Activated gamma-delta T cell treated with anti-CD3 and anti-CD28 coated beads, Interleukin-2, amount 50 U/mL, for 16 hours (primary cell): Measurements from ENCODE around the gene F2RL3.
"Not testable (repeated sequence)": the region's sequence is repeated elsewhere in the genome, so short reads cannot be mapped to it uniquely, and the experiment has no call there.

Source experiments
- DNase-seq: peaks from one replicate; pipeline ENCODE4 v3.0.0-alpha.2; 2020; ENCODE audit warnings: low read depth

The F2RL3 gene

DNA sequence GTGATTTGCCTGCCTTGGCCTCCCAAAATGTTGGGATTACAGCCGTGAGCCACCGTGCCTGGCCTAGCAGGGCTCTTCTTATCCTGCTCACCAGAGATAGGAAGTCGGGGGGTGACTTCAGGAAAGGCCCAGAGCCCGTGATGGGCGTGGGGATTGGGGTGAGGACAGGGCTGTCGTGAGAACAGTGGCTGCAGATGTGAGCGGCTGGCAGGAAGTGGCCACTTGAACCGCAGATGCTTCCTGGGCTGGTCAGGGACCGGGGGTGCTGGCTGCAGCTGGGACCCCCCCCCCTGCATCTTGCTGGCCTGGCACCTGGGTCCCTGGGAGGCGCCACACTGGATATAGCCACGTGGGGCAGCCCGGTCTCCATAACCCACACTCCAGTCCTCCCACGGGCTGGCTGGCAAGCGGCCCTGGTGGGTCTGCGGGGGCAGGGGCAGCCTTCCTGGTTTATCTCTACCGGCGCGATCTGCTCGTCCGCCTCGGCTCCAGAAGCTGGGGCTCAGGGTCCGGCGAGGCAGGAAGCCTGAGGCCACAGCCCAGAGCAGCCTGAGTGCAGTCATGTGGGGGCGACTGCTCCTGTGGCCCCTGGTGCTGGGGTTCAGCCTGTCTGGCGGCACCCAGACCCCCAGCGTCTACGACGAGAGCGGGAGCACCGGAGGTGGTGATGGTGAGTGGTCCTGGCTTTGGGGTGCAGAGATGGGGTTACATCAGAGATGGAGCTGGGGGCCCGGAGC lies at the start of gene F2RL3:
TSS of gene F2RL3 (plus strand) at position 371 of the 737 bp plus-strand sequence. CDS start at position 562, 191 bp downstream.
- no peak for DNase-seq

DNA sequence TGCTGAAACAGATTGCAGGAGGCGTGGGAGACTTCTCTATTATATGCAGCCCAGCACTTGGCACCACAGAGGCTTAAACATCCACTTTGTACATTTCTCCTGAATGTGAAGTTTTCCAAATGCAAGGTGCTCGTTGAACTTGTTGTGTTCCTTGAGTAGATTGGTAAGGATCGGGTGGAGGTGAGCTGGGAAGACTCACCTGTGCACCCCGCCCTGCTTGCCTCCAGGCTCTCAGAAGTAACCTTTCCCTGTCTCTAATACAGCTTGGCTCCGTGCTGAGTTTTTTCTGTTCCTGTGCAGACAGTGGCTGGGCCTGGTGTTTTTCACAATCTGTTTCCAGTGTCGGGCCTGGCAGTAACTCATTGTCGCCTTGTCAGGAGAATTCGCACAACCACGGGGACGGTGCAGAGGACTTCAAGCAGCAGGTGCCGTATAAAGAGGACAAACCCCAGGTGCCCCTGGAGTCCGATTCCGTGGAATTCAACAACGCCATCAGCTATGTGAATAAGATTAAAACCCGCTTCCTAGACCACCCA lies 47.3 kb upstream of the F2RL3 start:
- no peak for DNase-seq

DNA sequence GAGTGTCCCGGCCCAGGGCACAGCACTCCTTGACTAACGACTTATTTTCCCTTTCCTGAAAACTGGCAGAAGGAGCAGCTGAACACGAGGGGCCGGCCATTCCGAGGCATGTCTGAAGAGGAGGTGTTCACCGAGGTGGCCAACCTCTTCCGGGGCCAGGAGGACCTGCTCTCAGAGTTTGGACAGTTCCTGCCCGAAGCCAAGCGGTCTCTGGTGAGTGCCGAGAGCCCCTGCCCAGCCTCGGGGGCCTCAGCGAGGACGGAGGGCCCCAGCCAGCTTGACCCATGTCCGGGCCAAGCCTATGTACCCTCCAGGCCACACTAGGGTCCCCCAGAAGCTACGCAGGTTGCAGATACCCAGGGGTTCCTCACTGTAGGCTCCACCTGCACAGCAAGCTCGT lies 41.9 kb upstream of the F2RL3 start:
- no peak for DNase-seq

DNA sequence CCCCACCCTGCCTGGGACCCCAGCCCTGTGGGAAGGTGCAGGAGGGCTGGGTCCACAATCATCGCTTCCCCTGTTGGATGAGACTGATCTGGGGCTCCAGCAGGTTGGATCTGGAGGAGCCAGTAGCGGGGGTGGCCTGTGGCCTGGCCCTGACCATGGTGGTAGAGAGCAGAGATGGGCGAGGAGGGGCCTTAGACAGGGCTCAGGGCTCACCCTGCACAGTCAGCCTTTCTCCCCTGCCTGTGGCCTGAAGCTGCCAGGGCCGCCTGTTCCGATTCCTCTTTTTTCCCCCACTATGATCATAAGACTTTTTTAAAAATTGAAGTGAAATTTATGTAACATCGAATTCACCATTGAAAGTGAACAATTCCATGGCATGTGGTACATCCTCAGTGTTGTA lies 41.4 kb upstream of the F2RL3 start:
- no peak for DNase-seq

DNA sequence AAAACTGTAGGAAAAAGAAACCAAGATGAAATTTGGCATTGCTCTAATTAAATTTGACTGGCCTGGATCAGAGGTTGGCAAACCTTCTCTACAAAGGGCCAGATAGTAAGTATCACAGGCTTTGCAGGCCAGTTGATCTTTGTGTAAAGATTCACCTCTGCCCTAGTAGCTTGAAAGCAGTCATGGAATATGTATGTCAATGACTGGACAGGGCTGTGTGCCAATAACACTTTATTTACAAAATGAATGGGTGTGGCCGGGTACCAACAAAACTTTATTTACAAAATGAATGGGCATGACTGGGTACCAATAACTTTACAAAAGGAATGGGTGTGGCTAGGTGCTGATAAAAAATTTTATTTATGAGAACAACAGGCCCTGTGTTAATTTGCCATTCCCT lies 39.6 kb upstream of the F2RL3 start:
- DNase-seq = no peak

DNA sequence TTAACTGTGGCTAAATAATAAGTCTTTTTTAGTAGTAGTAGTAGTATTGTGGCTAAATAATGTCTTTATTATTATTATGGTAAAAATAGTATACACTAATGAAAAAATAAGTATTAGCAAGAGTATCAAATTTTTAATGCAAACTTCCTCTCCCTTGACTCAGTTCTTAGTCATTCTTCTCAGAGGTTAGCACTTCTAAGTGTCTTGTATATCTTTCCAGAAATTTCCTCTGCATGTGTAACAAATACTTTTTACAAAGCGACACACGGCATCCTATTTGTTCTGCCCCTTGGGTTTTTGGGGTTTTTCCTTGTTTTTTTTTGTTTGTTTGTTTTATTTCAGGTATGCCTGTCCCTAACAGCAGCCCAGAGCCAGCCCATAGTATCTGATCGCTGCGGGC lies 38.7 kb upstream of the F2RL3 start:
- DNase-seq = no peak

DNA sequence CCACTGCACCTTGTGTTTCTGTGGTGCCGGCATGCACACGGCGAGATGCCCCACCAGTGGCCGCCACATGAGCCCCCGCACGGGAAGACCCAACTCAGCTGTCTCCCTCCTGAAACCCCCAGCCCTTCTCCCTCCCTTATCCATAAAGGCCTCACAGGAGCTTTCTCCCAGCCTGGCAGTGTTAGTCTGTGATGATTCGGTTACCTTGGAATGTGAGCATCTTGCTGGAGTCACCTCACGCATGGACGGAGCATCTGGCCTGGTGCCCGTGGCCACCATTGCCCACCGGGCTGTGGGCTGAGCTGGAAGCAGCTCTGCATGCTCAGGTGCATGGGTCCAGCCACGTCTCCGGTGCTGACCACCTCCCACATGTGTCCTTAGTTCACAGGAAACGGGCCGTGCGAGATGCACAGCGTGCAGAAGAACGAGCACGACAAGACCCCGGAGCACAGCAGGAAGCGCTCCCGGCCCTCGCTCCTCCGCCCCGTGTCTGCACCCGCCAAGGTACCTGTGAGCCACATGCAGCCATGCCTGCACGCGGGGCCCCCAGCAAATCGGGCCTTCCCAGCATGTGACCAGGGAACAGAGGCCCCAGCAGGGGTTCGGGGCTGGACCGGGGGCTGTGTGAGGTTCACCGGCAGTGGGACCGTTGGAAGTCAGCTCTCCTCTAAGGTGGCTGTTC lies 37.6 kb upstream of the F2RL3 start:
- no peak for DNase-seq

DNA sequence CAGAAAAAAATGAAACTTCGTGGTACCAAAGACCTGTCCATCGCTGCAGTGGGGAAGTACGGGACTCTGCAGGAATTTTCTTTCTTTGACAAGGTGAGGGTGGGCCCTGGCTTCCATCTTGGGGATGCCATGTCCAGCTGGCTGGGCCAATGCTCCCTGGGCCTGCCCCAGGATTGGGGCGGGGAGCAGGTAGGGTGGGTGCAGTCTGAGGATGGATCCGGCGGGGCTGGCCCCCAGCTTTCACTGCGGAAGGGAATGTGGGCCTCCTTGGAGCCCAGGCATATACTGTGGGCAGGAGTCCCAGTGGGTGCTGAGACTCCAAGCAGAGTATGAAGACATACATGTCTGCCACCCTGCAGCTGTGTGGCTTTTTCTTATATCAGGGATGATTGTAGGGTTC lies 35.7 kb upstream of the F2RL3 start:
- DNase-seq = no peak

DNA sequence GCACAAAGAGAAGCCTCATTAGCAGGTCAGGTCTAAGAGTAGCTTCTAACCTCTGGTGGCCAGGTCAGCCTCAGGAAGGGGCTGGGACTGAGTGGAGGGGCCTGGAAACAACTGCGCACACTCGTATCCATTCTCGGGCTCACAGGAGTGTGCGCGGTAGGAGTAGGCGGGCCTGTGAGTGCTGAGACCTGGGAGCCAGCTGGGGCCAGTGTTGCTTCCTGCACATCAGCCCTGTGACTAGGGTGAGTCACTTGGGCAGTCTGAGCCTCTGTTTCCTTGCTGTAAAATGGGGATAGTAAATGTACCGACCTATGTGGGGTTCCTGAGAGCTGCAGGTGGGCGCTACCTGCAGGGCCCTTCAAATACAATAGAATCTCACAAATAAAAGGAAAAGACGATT lies 32.7 kb upstream of the F2RL3 start:
- DNase-seq = no peak

DNA sequence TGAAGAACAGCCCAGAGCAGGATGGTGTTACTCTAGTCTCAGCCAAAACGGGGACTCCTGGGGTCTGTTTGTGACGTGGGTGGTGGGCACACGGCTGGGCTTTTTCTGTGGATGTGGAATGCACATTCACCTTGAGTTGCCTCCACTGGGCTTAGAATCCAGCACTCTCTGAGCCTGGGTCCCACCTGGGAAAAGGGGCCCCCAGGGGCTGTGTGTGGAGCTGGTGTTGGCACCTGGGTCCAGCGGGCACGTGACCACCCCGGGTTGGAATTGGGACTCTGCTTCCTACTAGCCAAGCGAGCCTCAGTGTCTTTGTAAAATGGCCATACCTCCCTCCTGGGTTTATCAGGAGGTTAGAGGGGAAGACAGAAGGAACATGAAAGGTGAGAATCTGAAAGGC lies 29.2 kb upstream of the F2RL3 start:
- DNase-seq = no peak

DNA sequence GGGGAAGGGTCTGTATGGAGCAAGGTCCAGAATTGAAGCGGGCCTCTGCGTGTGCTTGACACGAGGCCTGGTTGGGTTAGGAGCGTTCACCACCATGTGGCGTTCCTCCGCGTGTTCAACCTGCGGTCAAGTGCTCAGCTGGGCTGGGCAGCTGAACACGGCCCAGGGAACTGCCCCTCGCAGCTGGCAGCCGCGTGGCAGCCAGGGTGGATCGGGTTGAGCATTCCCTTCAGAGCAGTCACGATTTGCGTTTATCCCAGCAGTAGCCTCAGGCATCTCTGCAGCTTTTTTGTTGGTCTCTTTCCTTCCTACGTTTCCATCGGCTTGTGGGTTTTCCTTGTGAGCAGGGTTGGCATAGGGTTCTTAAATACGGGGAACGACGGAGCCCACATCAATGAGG lies 28.7 kb upstream of the F2RL3 start:
- no peak for DNase-seq

DNA sequence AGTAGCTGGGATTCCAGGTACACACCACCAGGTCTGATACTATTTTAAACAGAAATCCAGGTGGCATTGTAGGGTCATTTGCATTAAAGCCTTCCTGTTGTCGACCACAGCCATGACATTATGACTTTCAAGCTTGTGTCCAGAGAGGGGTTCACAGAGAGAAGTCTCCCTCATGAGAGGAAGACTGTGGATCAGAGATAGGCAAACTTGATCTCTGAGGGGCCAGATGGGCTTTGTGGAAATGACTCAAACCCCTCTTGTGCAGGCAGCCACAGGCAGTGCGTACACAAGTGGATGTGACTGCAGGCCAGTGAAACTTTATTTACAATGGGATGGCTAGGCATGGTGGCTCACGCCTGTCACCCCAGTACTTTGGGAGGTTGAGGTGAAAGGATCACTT lies 27.8 kb upstream of the F2RL3 start:
- no peak for DNase-seq

DNA sequence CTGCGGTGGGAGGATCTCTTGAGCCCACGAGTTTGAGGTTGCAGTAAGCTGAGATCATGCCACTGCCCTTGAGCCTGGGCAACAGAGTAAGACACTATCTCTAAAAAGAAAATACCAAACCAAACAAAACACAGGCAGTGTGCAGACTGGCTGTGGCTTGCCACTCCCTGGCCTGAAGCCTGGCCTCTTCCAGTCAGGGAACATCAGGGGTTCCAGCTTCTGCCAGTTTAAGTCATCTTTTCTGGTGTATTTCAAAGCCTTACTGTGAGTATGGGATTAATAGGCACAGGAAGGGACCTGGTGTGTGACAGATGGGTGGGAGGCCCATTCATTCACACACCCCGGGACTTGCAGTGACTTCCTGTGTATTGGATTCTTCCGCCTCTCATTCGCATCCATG lies 27.0 kb upstream of the F2RL3 start:
- no peak for DNase-seq

DNA sequence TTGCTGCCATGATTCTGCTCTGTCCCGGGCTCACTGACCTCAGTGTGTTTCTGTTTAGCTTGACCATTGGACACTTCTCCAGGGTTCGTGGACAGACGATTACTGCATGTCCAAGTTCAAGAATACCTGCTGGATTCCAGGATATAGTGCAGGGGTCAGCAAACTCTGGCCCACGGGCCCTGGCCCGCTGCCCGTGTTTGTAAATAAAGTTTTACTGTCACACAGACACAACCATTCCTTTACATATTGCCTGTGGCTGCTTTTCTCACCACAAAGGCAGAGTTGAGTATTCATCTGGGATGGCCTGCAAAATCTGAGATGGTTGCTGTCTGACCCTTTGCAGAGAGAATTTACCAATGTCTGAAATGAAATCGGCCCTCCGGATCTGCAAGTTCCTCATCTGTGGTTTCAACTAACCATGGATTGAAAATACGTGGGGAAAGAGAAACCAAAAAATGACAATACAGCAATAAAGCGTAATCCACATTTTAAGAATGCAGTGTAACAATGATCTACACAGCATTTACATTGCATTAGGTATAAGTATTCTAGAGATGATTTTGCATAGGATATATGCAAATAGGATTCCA lies 25.9 kb upstream of the F2RL3 start:
- DNase-seq = no peak

DNA sequence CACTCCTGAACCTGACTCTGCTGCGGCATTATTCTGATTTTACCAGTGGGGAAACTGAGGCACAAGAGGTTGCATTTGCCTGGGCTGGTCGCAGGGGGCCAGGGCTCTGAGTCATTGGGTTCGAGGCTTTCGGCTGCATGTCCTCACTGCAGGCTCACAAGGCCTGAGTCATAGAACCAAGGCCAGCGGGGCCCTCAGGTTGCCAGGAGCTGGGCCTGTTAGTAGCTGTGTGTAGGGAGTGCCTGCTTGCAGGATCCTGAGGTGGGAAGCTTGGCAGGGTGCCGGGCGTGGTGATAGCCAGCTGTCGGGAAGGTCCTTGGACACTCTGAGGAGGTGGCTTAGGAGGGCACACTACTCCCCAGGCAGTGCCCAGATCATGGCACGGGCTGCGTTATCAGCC lies 21.6 kb upstream of the F2RL3 start:
- DNase-seq = no peak

DNA sequence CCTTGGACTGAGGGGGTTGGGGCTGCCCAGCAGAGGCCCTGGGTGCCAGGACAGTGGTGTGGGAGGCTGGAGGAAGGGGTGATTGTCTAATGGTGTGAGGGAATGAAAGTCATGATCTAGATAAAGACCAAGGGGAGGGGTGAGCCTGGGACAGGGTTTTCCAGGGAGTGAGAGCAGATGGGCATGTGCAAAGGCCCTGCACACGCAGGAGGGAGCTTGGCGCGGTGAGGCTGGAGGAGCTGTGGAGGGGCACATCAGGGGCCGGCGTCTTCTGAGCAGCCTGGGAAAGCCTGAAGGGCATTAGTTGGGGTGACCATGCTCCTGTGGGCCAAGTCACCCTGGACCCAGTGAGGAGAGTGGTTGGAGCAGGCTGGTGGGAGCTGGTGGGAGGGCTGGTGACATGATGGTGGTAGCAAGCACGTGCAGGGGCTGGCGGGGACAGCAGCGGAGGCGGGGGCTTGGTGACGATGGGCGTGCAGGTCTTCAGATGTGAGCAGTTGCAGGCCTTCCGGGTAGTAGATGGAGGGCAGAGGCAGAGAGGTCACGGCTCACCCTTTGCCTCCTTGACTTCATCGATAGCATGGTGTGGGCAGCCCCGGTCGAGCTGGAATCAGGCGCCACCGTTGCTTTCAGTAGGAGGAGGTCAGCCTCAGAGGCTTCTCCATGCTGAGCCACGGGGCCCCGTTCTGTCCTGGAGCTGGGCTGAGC lies 20.2 kb upstream of the F2RL3 start:
- DNase-seq = no peak

DNA sequence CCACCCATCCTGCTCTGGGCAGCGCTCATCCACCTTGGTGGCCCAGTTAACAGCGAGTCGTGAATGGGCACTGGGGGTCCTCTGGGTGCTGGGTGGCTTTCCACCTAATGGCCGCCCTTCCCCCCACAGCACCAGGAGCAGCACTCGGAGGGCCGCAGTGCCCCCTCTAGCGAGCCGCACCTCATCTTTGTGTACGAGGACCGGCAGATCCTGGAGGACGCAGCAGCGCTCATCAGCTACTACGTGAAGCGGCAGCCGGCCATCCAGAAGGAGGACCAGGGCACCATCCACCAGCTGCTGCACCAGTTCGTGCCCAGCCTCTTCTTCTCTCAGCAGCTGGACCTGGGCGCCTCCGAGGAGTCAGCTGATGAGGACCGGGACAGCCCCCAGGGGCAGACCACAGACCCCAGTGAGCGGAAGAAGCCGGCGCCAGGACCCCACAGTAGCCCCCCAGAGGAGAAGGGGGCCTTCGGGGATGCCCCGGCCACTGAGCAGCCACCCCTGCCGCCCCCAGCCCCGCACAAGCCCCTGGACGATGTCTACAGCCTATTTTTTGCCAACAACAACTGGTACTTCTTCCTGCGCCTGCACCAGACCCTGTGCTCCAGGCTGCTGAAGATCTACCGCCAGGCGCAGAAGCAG lies 19.3 kb upstream of the F2RL3 start:
- no peak for DNase-seq

DNA sequence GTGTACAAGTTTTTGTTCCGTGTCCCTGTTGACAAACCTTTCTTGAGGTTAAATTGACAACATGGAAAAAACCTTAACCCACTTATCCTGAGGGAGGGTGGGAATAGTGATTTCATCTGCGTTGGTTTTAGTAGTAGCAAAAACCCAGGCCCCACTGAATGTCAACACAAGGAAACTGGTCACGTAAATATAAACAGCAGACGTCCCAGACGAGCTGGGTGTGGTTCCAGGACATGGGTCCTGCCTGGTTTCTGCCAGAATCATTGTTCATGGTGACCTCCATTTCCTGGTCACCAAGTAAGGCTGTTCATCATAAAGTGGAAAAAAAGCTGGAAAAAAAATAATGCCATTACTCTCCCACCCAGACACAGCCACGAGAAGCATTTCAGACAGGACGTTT lies 16.9 kb upstream of the F2RL3 start:
- no peak for DNase-seq

DNA sequence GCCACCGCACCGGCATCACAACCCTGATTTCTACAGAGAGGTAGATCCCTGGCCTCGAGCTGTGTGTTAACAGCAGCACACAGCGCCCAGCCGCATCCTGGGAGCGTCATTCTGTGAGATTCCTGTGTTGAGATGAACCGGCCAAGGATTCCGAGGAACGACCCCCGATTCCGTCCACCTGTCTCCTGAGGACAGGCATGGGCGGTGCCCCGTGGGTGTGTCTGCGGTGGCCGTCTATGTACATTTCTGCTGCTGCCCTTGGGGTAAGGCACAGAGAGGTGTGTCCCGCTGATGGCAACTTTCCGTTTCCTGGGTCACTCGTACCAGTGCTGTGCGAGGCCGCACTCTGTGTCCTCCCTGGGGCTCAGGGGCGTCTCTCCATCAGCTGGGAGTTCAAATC lies 16.1 kb upstream of the F2RL3 start:
- DNase-seq = no peak

DNA sequence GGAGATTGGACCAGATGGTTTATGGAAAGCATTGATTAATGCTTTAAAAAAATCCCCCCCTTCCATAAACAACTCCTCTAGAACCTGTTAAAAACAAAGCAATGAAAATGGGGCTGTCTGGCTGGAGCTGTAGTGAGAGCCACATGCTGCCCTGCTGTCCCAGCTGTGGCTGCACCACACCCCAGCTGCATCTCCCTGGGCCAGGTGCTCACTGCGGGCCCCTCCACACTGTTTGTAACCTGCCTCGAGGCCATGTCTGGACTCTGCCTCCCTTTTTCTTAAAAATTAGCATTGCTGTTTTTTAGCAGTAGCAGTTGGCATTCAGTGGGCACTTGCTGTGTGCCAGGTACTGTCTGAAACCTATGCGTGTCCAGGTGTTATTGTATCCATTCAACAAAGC lies 15.2 kb upstream of the F2RL3 start:
- DNase-seq = no peak

DNA sequence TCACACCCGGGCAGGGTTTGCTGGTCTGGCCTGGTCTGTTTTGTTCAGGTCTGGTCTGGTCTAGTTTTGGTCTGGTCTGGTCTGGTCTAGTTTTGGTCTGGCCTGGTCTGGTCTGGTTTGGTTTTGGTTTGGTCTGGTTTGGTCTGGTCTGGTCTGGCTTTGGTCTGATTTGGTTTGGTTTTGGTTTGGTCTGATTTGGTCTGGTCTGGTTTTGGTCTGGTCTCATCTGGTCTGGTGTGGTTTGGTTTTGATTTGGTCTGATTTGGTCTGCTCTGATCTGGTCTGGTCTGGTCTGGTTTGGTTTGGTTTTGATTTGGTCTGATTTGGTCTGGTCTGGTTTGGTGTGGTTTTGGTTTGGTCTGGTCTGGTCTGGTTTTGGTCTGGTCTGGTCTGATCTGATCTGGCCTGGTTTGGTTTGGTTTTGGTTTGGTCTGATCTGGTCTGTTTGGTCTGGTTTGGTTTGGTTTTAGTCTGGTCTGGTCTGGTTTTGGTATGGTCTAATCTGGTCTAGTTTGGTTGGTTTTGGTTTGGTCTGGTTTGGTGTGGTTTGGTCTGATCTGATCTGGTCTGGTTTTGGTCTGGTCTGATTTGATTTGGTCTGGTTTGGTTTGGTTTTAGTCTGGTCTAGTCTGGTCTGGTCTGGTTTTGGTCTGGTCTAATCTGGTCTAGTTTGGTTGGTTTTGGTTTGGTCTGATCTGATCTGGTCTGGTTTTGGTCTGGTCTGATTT lies 14.4 kb upstream of the F2RL3 start:
- DNase-seq = no peak

DNA sequence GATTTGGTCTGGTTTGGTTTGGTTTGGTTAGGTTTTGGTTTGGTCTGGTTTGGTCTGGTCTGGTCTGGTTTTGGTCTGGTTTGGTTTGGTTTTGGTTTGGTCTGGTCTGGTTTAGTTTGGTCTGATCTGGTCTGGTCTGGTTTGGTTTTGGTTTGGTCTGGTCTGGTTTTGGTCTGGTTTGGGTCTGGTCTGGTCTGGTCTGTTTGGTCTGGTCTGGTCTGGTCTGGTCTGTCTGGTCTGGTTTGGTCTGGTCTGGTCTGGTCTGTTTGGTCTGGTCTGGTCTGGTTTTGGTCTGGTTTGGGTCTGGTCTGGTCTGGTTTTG lies 13.9 kb upstream of the F2RL3 start:
- not testable (repeated sequence) for DNase-seq
